HepG2 (cell line): ENCODE data around the gene B3GNT2. TPM values are rescaled to one million over a fixed set of nuclear protein-coding genes. Genes with fewer than 3 reads are reported as not detected.
A peak's percentile ranks its signal among the peaks of the same experiment; 100 is the strongest.

Experiments
- FOXM1 ChIP-seq: sonication (generic); formaldehyde crosslinking; IDR thresholded peaks from 2 replicates; pipeline ENCODE4 v1.5.0; 2020; ENCODE audit warnings: missing genetic modification reagents
- HNF1A ChIP-seq, 2 experiments: sonication (generic) in 1 of 2; formaldehyde crosslinking in 1 of 2; IDR thresholded peaks; 2 replicates each; pipeline versions ENCODE4 v1.4.0 to v1.6.1; 2016 to 2020; ENCODE audit warnings: borderline replicate concordance in 1 of 2, low read depth in 1 of 2, mild to moderate bottlenecking in 1 of 2, missing genetic modification reagents in 1 of 2
- HOXA3 ChIP-seq: sonication (generic); formaldehyde crosslinking; IDR thresholded peaks from 2 replicates; pipeline ENCODE4 v1.5.0; 2020; ENCODE audit warnings: missing genetic modification reagents
- LCORL ChIP-seq, 2 experiments: fragments of 450-650 bp in 1 of 2; sonication (generic) in 1 of 2; formaldehyde crosslinking in 1 of 2; IDR thresholded peaks; 2 replicates each; pipeline versions ENCODE4 v1.5.0 to v1.6.1; 2017 to 2020; ENCODE audit warnings: antibody characterized with exemption in 1 of 2, missing genetic modification reagents in 1 of 2
- MTF1 ChIP-seq: sonication (generic); formaldehyde crosslinking; IDR thresholded peaks from 2 replicates; pipeline ENCODE4 v1.5.0; 2020; ENCODE audit warnings: missing genetic modification reagents
- PAXIP1 ChIP-seq: sonication (generic); formaldehyde crosslinking; conservative IDR thresholded peaks from 2 replicates; pipeline ENCODE4 v1.4.0; 2020; ENCODE audit warnings: mild to moderate bottlenecking, missing genetic modification reagents, moderate library complexity
- PRMT3 ChIP-seq: sonication (generic); formaldehyde crosslinking; IDR thresholded peaks from 2 replicates; pipeline ENCODE4 v1.8.1; 2022; ENCODE audit warnings: low read depth, mild to moderate bottlenecking, moderate library complexity, missing genetic modification reagents, borderline replicate concordance
- SAP130 ChIP-seq: IDR thresholded peaks from 2 replicates; pipeline ENCODE4 v1.6.1; 2016; ENCODE audit warnings: low read depth
- STAT5B ChIP-seq: sonication (generic); formaldehyde crosslinking; IDR thresholded peaks from 2 replicates; pipeline ENCODE4 v1.4.0; 2020; ENCODE audit warnings: missing genetic modification reagents
- TERF1 ChIP-seq: sonication (generic); formaldehyde crosslinking; IDR thresholded peaks from 2 replicates; pipeline ENCODE4 v1.8.0; 2022; ENCODE audit warnings: mild to moderate bottlenecking, missing genetic modification reagents, moderate library complexity
- ZBTB14 ChIP-seq: sonication (generic); formaldehyde crosslinking; IDR thresholded peaks from 2 replicates; pipeline ENCODE4 v1.4.0; 2020; ENCODE audit warnings: missing genetic modification reagents
- ZBTB8A ChIP-seq: sonication (generic); formaldehyde crosslinking; IDR thresholded peaks from 2 replicates; pipeline ENCODE4 v1.4.0; 2020; ENCODE audit warnings: mild to moderate bottlenecking, low read depth, missing genetic modification reagents, borderline replicate concordance
- ZNF124 ChIP-seq: sonication (generic); formaldehyde crosslinking; IDR thresholded peaks from 2 replicates; pipeline ENCODE4 v1.4.0; 2020; ENCODE audit warnings: missing genetic modification reagents
- ZNF460 ChIP-seq: sonication (generic); formaldehyde crosslinking; IDR thresholded peaks from 2 replicates; pipeline ENCODE4 v1.5.1; 2020; ENCODE audit warnings: missing genetic modification reagents, mild to moderate bottlenecking, borderline replicate concordance
- ZNF629 ChIP-seq: sonication (generic); formaldehyde crosslinking; conservative IDR thresholded peaks from 2 replicates; pipeline ENCODE4 v1.5.0; 2020; ENCODE audit warnings: missing genetic modification reagents
- ZNF7 ChIP-seq: IDR thresholded peaks from 2 replicates; pipeline ENCODE4 v1.6.1; 2016; ENCODE audit warnings: missing biosample characterization, missing genetic modification reagents
- ZNF879 ChIP-seq: sonication (generic); formaldehyde crosslinking; IDR thresholded peaks from 2 replicates; pipeline ENCODE4 v1.8.1; 2023; ENCODE audit warnings: missing genetic modification reagents
- polyA plus RNA-seq, 8 experiments: library from polyadenylated mRNA; depleted of rRNA in 3 of 8; stranded (reverse) in 7 of 8; unstranded in 1 of 8; fragments of >200 nt; fragmentation: Illumina TruSeq in 4 of 8; extraction: Trizol in 4 of 8; gene quantifications; 2 replicates each; pipeline versions ENCODE4 v1.2.1 to v1.2.3, GENCODE V29; 2011 to 2016; ENCODE audit warnings: low read depth in 4 of 8, missing spikeins in 1 of 8, mixed read lengths in 1 of 8; ENCODE audit not compliant: insufficient read depth in 1 of 8
- total RNA-seq, 5 experiments: library from RNA; depleted of rRNA; stranded (reverse); fragments of >200 nt; fragmentation: Illumina TruSeq; extraction: Trizol; gene quantifications; 2 replicates each; pipeline ENCODE4 v1.2.3, GENCODE V29; 2016; ENCODE audit warnings: low read depth in 1 of 5

B3GNT2 gene
- total and polyA plus RNA-seq, 2 of the 13 experiments (the other 11 are each of a cell fraction or from before 2014, with no cell fraction given): 26.3 to 28.5 TPM

GRCh38 chr2:62194558-62195420, 1.1 kb upstream of the B3GNT2 start (continued):
- TF ChIP-seq HOXA3 (CRISPR knock-in tag) (peak; percentile 12; the same call in 1 of the 2 replicates), FOXM1 (CRISPR knock-in tag) (no peak), ZBTB8A (CRISPR knock-in tag) (no peak; the same call in 1 of the 2 replicates), ZNF7 (CRISPR knock-in tag) (no peak; the same call in 1 of the 2 replicates), ZNF879 (CRISPR knock-in tag) (peak; percentile 60; the same call in 1 of the 2 replicates), PAXIP1 (peak; percentile 95), STAT5B (CRISPR knock-in tag) (no peak), SAP130 (CRISPR knock-in tag) (peak; percentile 96), ZNF629 (CRISPR knock-in tag) (no peak), MTF1 (CRISPR knock-in tag) (no peak), TERF1 (no peak), LCORL (IDR thresholded peaks at IDR 0.05) (no peak), LCORL (CRISPR knock-in tag; IDR thresholded peaks at IDR 0.05) (peak; percentile 79), ZNF460 (CRISPR knock-in tag) (peak; percentile 53; the same call in 1 of the 2 replicates), HNF1A (IDR thresholded peaks at IDR 0.05; ENCODE audit: low read depth) (peak; percentile 31; the same call in 1 of the 2 replicates), HNF1A (CRISPR knock-in tag; IDR thresholded peaks at IDR 0.05; ENCODE audit: borderline replicate concordance) (no peak; the same call in 1 of the 2 replicates), ZBTB14 (no peak), PRMT3 (CRISPR knock-in tag) (no peak), ZNF124 (CRISPR knock-in tag) (peak; percentile 74; the same call in 1 of the 2 replicates)
